Lower lobe of right lung (tissue), 2 donors: ENCODE data around the gene SPATA32. TPM values are rescaled to one million over a fixed set of nuclear protein-coding genes. Genes with fewer than 3 reads are reported as not detected.

Experiments
- ATAC-seq, 2 donors: fragments of 200-7000 bp; cut with Tn5 transposase; one replicate each; pipeline ENCODE4 v1.9.1; 2020 to 2022; ENCODE audit warnings: mild to moderate bottlenecking in 2 of 2, moderate library complexity in 2 of 2
- DNase-seq: peaks from one replicate; pipeline ENCODE4 v3.0.0-alpha.2; 2020
- H3K27ac ChIP-seq: fragments of 200-600 bp; one replicate; pipeline ENCODE4 v1.8.0; 2022
- H3K27me3 ChIP-seq: fragments of 200-600 bp; one replicate; pipeline ENCODE4 v1.8.0; 2022; ENCODE audit warnings: low read depth
- H3K36me3 ChIP-seq: fragments of 200-600 bp; one replicate; pipeline ENCODE4 v1.8.0; 2022; ENCODE audit warnings: mild to moderate bottlenecking
- H3K4me1 ChIP-seq: fragments of 200-600 bp; one replicate; pipeline ENCODE4 v1.8.0; 2022
- H3K4me3 ChIP-seq: fragments of 200-600 bp; one replicate; pipeline ENCODE4 v1.8.0; 2022; ENCODE audit warnings: mild to moderate bottlenecking
- H3K9me3 ChIP-seq: fragments of 200-600 bp; one replicate; pipeline ENCODE4 v1.8.0; 2022
- CTCF ChIP-seq: fragments of 200-600 bp; IDR thresholded peaks from one replicate; pipeline ENCODE4 v1.8.0; 2022; ENCODE audit warnings: antibody characterized with exemption, mild to moderate bottlenecking
- intact Hi-C: fragments of 100-400 bp; cut with DNase I; formaldehyde crosslinking; loops from one replicate; pipeline ENCODE4 v1.11.0; 2022
- total RNA-seq: library from RNA; stranded (reverse); fragmentation: NEBNext Ultra II Directional; extraction: Animal tissue kit (Norgen Biotek cat#: 25700); gene quantifications from one replicate; pipeline ENCODE4 v1.2.1, GENCODE V29; 2021
- donor health status: DM: no; HTN: yes; CAD: no; lungs with severe emphysema.

SPATA32 gene
- total RNA-seq, 1 donor from 2014 or later: not detected

GRCh38 chr17:45267436-45268055 lies 5.7 kb upstream of the SPATA32 start:
- no peak for ATAC-seq
- Histone ChIP-seq H3K27me3 (no peaks in the 10 kb centered on the region), H3K4me1 (peaks cover 9% of the 10 kb centered on the region), H3K36me3 (peaks cover 94% of the 10 kb centered on the region), H3K9me3 (no peaks in the 10 kb centered on the region), H3K27ac (no peak overlapping the region), H3K4me3 (no peak overlapping the region)
- no peak for DNase-seq
- no peak for TF ChIP-seq CTCF
- intact Hi-C loops: no loop called here

- Histone ChIP-seq H3K36me3 (peaks cover 83% of the 10 kb centered on the region), H3K4me3 (no peak overlapping the region), H3K9me3 (no peaks in the 10 kb centered on the region), H3K27ac (no peak overlapping the region), H3K27me3 (no peaks in the 10 kb centered on the region), H3K4me1 (peaks cover 18% of the 10 kb centered on the region)
- no peak for ATAC-seq
- no peak for TF ChIP-seq CTCF
- no peak for DNase-seq
- intact Hi-C loops: no loop called here
These were observed 4.6 kb upstream of the SPATA32 start for GRCh38 chr17:45266372-45266926.

- Histone ChIP-seq H3K27me3 (no peaks in the 10 kb centered on the region), H3K9me3 (no peaks in the 10 kb centered on the region), H3K4me3 (no peak overlapping the region), H3K36me3 (peaks cover 77% of the 10 kb centered on the region), H3K4me1 (peaks cover 20% of the 10 kb centered on the region), H3K27ac (no peak overlapping the region)
- DNase-seq (no peak), ATAC-seq (no peak)
- no peak for TF ChIP-seq CTCF
- intact Hi-C loops: no loop called here
These were observed 3.9 kb upstream of the SPATA32 start for GRCh38 chr17:45265821-45266220.

- Histone ChIP-seq H3K27ac (no peak overlapping the region), H3K36me3 (peaks cover 68% of the 10 kb centered on the region), H3K4me3 (no peak overlapping the region), H3K4me1 (peaks cover 20% of the 10 kb centered on the region), H3K9me3 (no peaks in the 10 kb centered on the region), H3K27me3 (no peaks in the 10 kb centered on the region)
- DNase-seq (no peak), ATAC-seq (no peak)
- TF ChIP-seq CTCF: no peak
- intact Hi-C loops: no loop called here
These were observed 3.1 kb upstream of the SPATA32 start for GRCh38 chr17:45264988-45265387.

GRCh38 chr17:45264430-45264829 lies 2.5 kb upstream of the SPATA32 start:
- TF ChIP-seq CTCF: no peak
- intact Hi-C loops: no loop called here
- ATAC-seq: no peak
- no peaks in the 10 kb centered on the region for H3K27me3 ChIP-seq
- no peak overlapping the region for H3K27ac ChIP-seq
- DNase-seq: no peak
- H3K36me3 ChIP-seq: peaks cover 63% of the 10 kb centered on the region
- H3K4me3 ChIP-seq: no peak overlapping the region
- peaks cover 20% of the 10 kb centered on the region for H3K4me1 ChIP-seq
- H3K9me3 ChIP-seq: no peaks in the 10 kb centered on the region
